Mesothelial cell of epicardium (in vitro differentiated cells): ENCODE results near the gene OSBPL8. TPM values are rescaled to one million over a fixed set of nuclear protein-coding genes. Genes with fewer than 3 reads are reported as not detected.

ENCODE experiments used
- DNase-seq, 2 experiments: peaks; one replicate each; pipeline ENCODE4 v3.0.0; 2021; ENCODE audit warnings: low spot score in 2 of 2; ENCODE audit not compliant: unreplicated experiment in 2 of 2
- H3K27ac Mint-ChIP-seq: 2 replicates; pipeline ENCODE4 v1.8.0; 2021; ENCODE audit warnings: mixed read lengths
- H3K27me3 Mint-ChIP-seq: 2 replicates; pipeline ENCODE4 v1.8.0; 2021; ENCODE audit warnings: low read depth, mixed read lengths
- H3K36me3 Mint-ChIP-seq: 2 replicates; pipeline ENCODE4 v1.8.0; 2021; ENCODE audit warnings: mixed read lengths
- H3K4me1 Mint-ChIP-seq: 2 replicates; pipeline ENCODE4 v1.8.0; 2021; ENCODE audit warnings: mixed read lengths
- H3K4me3 Mint-ChIP-seq: 2 replicates; pipeline ENCODE4 v1.8.0; 2021; ENCODE audit warnings: mild to moderate bottlenecking, moderate library complexity, mixed read lengths
- H3K9me3 Mint-ChIP-seq: 2 replicates; pipeline ENCODE4 v1.8.0; 2021; ENCODE audit warnings: mixed read lengths
- total RNA-seq: library from RNA; stranded (reverse); gene quantifications from 3 replicates; pipeline ENCODE4 v1.2.1, GENCODE V29; 2021
- TF ChIP-seq, protein P1 (sequence below): fragments of 200-600 bp; sonication (generic); IDR thresholded peaks from one replicate; pipeline ENCODE4 v1.5.0; 2021; ENCODE audit warnings: antibody characterized with exemption; ENCODE audit not compliant: unreplicated experiment

OSBPL8 gene
- total RNA-seq, 1 donor from 2014 or later = 51.5 TPM

DNA sequence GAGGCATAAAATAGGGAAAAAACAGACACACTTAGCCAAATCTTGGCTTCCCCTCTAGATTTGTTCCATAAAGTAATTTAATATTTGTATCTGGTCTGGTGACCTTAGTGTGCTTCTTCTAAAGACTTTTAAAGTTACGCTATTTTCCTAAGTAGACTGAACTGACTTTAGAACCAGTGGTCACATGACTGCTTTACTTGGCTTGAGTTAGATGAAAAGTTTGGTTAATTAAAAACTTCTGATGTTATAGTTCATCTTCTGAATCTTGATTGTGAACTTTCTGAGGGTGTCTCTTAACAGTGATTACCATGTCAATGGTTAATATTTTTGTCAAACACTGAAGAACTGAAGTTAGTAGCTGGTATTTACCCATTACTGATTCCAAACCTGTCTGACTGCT lies 214.0 kb downstream of the OSBPL8 start:
- TF ChIP-seq, protein P1, sequence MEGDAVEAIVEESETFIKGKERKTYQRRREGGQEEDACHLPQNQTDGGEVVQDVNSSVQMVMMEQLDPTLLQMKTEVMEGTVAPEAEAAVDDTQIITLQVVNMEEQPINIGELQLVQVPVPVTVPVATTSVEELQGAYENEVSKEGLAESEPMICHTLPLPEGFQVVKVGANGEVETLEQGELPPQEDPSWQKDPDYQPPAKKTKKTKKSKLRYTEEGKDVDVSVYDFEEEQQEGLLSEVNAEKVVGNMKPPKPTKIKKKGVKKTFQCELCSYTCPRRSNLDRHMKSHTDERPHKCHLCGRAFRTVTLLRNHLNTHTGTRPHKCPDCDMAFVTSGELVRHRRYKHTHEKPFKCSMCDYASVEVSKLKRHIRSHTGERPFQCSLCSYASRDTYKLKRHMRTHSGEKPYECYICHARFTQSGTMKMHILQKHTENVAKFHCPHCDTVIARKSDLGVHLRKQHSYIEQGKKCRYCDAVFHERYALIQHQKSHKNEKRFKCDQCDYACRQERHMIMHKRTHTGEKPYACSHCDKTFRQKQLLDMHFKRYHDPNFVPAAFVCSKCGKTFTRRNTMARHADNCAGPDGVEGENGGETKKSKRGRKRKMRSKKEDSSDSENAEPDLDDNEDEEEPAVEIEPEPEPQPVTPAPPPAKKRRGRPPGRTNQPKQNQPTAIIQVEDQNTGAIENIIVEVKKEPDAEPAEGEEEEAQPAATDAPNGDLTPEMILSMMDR = no peak
- Mint-ChIP-seq H3K27me3 (no peaks in the 10 kb centered on the region), H3K36me3 (no peaks in the 10 kb centered on the region), H3K4me1 (peaks cover 34% of the 10 kb centered on the region), H3K9me3 (no peaks in the 10 kb centered on the region), H3K4me3 (no peak overlapping the region), H3K27ac (peak overlapping the region; percentile 11)
- DNase-seq = no peak

DNA sequence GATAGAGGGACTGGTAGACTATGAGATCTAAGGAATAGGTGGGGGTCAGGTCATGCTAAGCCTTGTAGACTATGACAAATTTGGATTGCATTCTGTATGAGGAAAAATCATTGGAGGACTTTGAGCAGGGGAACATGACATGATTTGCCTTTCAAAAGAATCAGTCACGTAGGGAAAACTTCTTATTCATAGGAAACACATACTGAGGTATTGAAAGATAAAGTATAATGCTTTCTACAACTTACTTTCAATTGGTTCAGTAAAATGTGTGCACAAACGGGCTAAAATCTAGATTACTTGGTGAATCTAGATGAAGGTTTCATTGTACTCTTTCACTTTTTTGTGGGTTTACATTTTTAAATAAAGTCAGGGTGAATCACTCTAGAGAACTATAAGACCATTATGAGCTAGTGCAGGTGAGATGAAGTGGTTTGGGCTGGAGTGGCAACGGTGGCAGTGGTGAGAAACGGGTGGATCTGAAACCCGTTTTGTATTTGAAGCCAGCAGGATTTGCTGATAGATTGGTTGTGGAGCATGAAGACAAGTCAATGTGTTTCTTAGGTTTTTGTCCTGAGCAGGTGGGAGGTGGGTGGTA lies 218.0 kb downstream of the OSBPL8 start:
- Mint-ChIP-seq H3K4me1 (peaks cover 17% of the 10 kb centered on the region), H3K4me3 (no peak overlapping the region), H3K36me3 (no peaks in the 10 kb centered on the region), H3K27me3 (no peaks in the 10 kb centered on the region), H3K9me3 (no peaks in the 10 kb centered on the region), H3K27ac (no peak overlapping the region)
- DNase-seq = no peak
- TF ChIP-seq, protein P1 = no peak

- H3K9me3 Mint-ChIP-seq = no peaks in the 10 kb centered on the region
- H3K4me1 Mint-ChIP-seq = peaks cover 11% of the 10 kb centered on the region
- H3K27me3 Mint-ChIP-seq = no peaks in the 10 kb centered on the region
- H3K4me3 Mint-ChIP-seq = no peak overlapping the region
- DNase-seq = no peak
- H3K27ac Mint-ChIP-seq = no peak overlapping the region
- TF ChIP-seq, protein P1 = no peak
- H3K36me3 Mint-ChIP-seq = no peaks in the 10 kb centered on the region
Measured at GRCh38 chr12:76340680-76341435, 218.7 kb downstream of the OSBPL8 start.

DNA sequence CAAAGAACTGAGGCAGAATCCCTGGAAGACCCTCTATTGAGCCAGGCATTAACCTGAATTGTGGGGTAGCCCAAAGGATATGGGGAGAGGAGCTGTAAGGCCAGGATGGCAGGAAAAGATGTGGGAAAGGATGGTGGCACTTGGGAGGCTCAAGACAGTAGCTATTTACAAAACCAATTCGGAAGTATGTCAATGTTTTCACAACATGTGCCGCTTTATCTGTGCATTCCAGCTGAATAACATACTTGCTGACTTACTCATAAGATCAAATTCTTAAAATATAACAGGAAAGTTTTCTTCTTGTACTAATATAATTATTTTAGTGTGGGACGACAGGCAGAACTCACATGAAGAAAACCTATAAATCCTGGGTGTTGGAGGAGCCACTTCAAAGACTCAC lies 222.0 kb downstream of the OSBPL8 start:
- H3K36me3 Mint-ChIP-seq = no peaks in the 10 kb centered on the region
- TF ChIP-seq, protein P1 = no peak
- H3K27ac Mint-ChIP-seq = no peak overlapping the region
- H3K4me3 Mint-ChIP-seq = no peak overlapping the region
- no peaks in the 10 kb centered on the region for H3K4me1 Mint-ChIP-seq
- no peak for DNase-seq
- H3K9me3 Mint-ChIP-seq = no peaks in the 10 kb centered on the region
- H3K27me3 Mint-ChIP-seq = no peaks in the 10 kb centered on the region

GRCh38 chr12:76332606-76333005 lies 227.0 kb downstream of the OSBPL8 start:
- Mint-ChIP-seq H3K4me1 (no peaks in the 10 kb centered on the region), H3K27me3 (no peaks in the 10 kb centered on the region), H3K9me3 (peaks cover 16% of the 10 kb centered on the region), H3K36me3 (no peaks in the 10 kb centered on the region), H3K4me3 (no peak overlapping the region), H3K27ac (no peak overlapping the region)
- DNase-seq = no peak
- TF ChIP-seq, protein P1 = no peak
